GM19463 (cell line): ENCODE results near the gene PPP4C.

Experiments used
- ATAC-seq: cut with Tn5 transposase; IDR thresholded peaks from one replicate; pipeline ENCODE4 v1.9.1; 2021; ENCODE audit warnings: mild to moderate bottlenecking, moderate library complexity; ENCODE audit not compliant: unreplicated experiment

Gene PPP4C

DNA sequence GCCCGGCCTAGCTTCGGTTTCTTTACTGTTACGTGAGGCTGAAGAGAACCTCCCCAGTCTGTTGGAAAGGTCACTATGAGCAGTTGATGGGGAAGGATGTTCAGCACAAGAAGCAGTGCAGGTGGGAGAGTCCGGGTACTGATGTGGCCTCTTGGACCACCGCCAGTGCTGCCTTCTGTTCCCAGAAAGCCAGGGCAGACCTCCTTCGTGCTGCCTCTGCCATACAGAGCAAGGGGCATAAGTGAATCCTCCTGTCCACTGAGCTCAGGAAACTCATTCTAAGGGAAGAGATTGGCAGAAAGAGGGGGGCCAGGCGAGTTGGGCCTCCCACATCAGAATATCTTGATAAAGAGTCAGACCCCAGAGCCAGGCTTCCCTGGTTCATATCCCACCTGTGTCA, 3.7 kb downstream of the PPP4C start:
- no peak for ATAC-seq

DNA sequence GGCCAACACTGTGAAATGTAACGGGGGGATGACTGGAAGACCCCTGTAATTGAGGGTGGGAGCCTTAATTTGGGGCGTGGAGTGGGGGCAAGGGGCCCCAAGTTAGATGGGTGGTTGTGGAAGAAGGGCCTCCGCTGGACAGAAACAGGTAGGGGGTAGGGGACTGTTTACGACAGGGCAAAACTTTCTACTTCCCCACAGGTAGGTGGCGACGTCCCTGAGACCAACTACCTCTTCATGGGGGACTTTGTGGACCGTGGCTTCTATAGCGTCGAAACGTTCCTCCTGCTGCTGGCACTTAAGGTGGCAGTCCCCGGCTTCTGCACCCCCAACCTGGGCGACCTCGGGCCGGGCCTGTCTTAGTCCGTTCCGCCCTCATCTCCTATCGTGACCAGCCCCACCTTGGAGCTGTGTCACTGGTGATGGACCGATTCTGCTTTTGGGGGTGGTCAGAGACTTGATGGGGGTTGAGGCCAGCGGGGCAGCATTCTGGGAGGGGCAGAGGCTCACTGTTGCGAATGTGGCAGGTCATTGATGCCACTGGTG, 6.8 kb downstream of the PPP4C start:
- ATAC-seq, result no peak

DNA sequence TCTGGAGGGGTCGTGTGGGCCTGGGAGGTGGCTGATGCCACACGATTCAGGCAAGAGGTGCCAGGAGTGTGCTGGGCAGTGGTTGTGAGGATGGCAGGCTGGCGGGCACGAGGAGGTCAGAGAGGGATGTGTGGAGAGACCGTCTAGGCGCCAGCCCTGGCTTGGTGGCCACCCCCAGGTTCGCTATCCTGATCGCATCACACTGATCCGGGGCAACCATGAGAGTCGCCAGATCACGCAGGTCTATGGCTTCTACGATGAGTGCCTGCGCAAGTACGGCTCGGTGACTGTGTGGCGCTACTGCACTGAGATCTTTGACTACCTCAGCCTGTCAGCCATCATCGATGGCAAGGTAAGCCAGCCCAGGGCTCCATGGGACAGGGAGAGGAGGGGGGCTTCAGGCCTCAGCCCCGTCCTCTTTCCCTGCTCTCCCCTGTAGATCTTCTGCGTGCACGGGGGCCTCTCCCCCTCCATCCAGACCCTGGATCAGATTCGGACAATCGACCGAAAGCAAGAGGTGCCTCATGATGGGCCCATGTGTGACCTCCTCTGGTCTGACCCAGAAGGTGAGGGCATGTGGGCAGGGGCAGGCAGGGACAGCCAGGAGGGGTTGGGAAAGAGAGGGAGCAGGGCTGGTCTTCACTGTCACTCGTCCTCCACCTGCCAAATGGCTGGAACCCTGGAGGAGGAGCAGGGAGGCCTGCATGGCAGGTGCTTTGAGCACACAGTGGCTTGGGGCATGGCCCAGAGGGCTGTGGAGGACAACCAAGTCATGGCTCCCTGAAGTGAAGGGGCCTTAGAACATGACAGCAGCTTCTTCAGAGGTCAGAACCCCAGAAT, 7.6 kb downstream of the PPP4C start:
- ATAC-seq, result no peak

DNA sequence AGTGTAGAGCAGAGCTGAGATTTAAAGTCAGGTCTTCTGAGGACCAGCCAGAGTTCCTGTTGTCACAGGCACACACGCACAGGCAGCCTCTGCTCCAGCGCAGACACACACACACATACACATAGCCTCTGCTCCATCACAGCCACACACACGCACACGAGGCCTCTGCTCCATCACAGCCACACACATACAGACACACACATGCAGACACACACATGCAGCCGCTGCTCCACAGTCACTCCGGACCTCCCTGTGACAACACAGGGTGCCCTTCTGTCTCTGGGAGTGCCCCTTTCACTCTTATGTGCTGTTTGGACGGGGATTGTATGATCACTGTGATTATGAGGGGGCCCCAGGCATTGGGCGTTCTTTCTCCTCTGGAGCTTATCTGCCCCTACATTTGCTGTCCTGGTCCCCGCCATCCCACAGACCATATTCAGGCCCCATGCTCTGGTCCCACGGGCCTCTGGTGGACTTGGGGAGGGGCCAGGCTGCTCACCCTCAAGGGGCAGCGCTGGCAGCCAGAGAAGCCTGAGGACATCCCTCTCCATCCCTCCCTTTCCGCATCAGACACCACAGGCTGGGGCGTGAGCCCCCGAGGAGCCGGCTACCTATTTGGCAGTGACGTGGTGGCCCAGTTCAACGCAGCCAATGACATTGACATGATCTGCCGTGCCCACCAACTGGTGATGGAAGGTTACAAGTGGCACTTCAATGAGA, 8.5 kb downstream of the PPP4C start:
- no peak for ATAC-seq

- no peak for ATAC-seq
Measured at GRCh38 chr16:30084816-30085159, 9.0 kb downstream of the PPP4C start.

DNA sequence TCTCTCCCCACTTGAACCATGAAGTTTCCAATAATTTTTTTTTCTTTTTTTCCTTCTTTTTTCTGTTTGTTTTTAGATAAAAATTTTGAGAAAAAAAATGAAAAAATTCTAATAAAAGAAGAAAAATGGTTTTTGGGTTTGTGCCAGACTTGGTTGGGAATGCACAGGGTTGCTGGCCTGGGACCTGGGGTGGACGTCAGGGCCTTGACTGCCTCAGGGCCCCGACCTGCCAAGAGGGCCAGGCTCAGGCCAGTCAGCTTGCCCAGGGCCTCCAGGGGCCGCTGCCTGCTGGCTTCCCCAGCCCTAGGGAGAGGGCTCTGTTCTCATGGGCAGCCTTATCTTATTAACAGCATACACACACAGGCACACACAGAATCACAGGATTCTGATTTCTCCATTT, 9.5 kb downstream of the PPP4C start:
- ATAC-seq, result no peak

- ATAC-seq, result no peak
Measured at GRCh38 chr16:30085820-30086219, 10.0 kb downstream of the PPP4C start.

GRCh38 chr16:30086291-30087140, 10.7 kb downstream of the PPP4C start:
- ATAC-seq, result no peak

- no peak for ATAC-seq
Measured at GRCh38 chr16:30087181-30087898, 11.5 kb downstream of the PPP4C start.

- ATAC-seq, result no peak
Measured at GRCh38 chr16:30088237-30088831, 12.5 kb downstream of the PPP4C start.

DNA sequence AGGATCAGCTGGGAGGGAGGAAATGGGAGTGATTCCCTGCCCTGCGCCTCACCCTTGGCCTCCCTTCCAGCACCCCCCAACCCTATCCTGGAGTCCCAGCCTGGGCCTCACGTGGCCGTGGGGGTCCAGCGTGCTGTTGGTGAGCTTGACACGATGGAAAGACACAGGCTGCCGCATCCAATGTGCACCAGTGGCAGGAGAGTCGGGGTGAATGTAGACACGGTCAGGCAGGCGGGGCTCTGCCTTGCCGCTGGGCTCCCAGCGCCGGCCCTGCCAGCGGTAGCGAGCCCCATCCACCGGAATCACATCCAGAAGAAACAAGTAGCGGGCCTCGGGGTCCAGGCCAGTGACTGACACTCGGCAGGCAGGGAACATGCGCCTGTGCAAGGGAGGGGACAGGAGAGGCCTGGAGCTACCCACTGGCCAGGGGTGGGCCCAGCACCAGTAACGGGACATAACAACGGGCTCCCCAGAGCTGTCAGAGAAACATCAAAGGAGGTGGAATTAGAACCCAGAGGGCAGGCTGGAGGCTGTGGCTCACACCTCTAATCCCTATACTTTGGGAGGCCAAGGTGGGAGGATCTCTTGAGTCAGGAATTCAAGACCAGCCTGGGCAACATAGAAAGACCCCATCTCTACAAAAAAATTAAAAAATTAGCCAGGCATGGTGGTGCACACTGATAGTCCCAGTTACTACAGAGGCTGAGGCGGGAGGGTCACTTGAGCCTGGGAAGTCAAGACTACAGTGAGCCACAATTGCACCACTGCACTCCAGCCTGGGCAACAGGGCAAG, 13.2 kb downstream of the PPP4C start:
- no peak for ATAC-seq

DNA sequence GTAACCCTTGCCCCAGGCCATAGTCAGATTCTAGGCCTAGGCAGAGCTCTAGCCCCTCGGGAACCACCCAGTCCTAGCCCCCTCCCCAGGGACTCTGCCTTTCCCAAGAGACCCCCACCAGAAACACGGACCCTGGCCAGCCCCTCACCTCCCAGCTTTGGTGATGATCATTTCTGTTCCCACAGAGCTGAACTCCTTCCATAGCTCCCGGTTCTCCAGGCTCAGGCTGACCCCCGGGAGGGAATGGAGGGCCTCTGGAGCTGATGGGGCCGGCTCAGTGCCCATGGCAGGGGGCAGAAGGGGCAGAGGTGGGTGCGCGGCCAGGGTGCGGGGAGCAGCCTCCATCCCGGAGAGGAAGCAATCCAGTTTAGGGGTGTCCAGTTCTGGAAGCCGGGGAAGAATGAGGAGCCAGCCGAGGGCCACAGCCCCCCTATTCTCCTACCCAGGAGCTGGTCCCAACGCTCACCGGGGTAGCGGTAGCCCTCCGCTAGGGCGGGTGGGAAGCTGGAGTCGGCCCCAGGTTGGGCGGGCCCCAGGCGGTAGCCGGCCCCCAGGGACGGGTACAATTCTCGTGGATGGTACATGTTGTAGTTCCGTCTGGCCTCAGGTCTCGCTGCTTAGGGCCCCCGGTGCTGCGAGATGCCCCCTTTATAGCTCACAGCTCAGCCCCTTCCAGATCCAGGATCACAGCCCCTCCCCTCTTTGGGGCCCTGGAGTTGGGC, 15.0 kb downstream of the PPP4C start:
- ATAC-seq, result no peak

GRCh38 chr16:30091474-30092372, 15.9 kb downstream of the PPP4C start, which contains the start of gene TBX6:
Gene TBX6 (minus strand): TSS chr16:30091924. CDS start chr16:30091193, 731 bp downstream.
- ATAC-seq, result peak; percentile 72

DNA sequence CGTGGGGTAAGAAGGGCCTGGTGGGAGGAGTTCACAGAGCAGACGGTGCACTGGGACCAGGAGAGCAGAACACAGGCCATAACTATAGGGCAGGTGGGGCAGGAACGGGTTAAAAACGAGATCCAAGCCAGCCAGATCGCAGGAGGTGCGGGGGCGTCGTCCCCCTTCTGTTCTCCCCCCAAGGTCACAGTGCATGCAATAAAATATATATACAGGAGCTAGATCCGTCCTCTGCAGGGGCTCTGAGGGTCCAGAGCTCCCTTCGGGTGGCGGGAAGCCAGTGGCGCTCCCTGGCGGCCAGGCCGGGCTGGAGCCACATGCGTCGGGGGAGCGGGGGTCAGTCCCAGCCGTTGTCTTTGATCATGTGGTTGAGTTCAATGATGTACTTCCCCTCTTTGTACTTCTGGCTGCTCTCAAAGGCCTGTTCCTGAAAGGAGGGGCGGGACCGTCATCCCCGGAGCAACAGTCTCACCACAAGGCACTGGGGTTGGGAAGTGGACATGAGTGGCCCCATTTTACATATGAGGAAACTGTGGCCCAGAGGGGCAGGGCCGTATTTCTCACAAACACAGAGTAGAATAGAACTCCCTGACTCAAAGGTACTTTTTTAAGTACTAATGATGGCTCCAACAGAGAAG, 16.7 kb downstream of the PPP4C start:
- ATAC-seq, result peak; percentile 45

- ATAC-seq, result no peak
Measured at GRCh38 chr16:30094541-30095165, 18.9 kb downstream of the PPP4C start.

DNA sequence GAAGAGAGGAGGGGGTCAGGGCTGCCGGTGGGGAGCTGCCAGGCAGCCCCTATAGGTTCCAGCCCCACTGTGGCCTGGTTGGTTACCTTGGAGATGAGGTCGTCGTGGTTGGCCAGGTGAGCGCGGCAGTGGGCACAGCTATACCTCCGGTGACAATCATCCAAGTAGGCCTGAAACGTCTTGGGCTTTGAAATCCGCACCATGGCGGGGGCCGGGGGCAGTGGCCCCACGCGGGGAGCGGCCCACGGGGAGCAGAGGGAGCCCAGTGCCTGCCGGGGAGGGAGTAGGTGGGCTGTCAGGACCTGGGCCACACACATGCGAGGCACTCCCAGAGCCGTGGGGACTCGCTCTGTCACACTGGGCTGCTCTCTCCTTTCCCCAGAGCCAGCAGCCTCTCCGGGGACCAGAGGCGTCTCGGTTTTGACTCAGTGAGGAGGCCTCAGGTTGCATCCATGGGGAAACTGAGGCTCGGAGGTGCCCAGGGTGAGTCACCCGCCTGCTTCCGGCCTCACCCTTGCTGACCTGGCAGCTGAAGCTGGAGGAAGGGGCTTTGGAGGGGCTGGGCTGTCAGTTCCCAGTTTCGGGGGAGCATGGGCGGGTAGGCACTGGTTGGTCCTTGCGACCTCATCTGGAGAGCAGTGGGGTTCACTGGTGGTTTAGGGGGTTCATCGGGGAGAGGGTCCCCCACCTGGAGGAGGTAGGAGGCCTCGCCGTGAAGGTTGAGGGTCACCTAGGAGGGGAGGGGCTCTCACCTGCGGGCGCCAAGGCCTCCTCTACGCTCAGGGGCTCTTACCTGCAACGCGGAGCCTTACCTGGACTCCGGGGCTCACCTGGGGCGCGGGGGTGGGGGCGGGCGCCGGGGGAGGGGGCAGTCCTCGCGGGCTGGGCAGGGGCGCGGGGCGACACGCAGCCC, 19.6 kb downstream of the PPP4C start:
- ATAC-seq, result no peak
